Uterus (tissue), 4 donors: ENCODE results near the gene RRP36. TPM values are rescaled to one million over a fixed set of nuclear protein-coding genes. Genes with fewer than 3 reads are reported as not detected.

Source experiments
- DNase-seq, 2 donors: peaks; one replicate each; pipeline ENCODE4 v3.0.0-alpha.2; 2019 to 2020
- H3K27ac ChIP-seq, 2 donors: fragments of 200-600 bp; sonication (generic); 1 replicate in 1 of 2; 2 replicates in 1 of 2; pipeline ENCODE4 v1.5.1; 2016 to 2018
- H3K27me3 ChIP-seq, 2 donors: fragments of 200-600 bp; sonication (generic); one replicate each; pipeline ENCODE4 v1.5.1; 2018 to 2019; ENCODE audit warnings: control low read depth in 1 of 2
- H3K36me3 ChIP-seq, 2 donors: fragments of 200-600 bp; sonication (generic); one replicate each; pipeline ENCODE4 v1.5.1; 2019; ENCODE audit warnings: control low read depth in 1 of 2
- H3K4me1 ChIP-seq, 2 donors: fragments of 200-600 bp; sonication (generic); one replicate each; pipeline ENCODE4 v1.5.1; 2018 to 2019; ENCODE audit warnings: control low read depth in 1 of 2
- H3K4me3 ChIP-seq, 2 donors: fragments of 200-600 bp; sonication (generic); 1 replicate in 1 of 2; 2 replicates in 1 of 2; pipeline ENCODE4 v1.5.1; 2018 to 2019; ENCODE audit warnings: mild to moderate bottlenecking in 1 of 2
- H3K9me3 ChIP-seq, 2 donors: fragments of 200-600 bp; sonication (generic); one replicate each; pipeline ENCODE4 v1.5.1; 2019; ENCODE audit warnings: control low read depth in 1 of 2
- POLR2A ChIP-seq, 2 donors: fragments of 450-650 bp; IDR thresholded peaks; one replicate each; pipeline ENCODE4 v1.6.1; 2016; ENCODE audit warnings: antibody characterized with exemption in 2 of 2, mild to moderate bottlenecking in 1 of 2, moderate library complexity in 1 of 2
- intact Hi-C: fragments of 100-400 bp; cut with DNase I; formaldehyde crosslinking; loops from one replicate; pipeline ENCODE4 v1.15.1; 2023; ENCODE audit warnings: low total_unique reads
- total RNA-seq, 4 donors: library from RNA; depleted of rRNA in 3 of 4; stranded (reverse); fragments of >200 nt in 3 of 4; gene quantifications; one replicate each; pipeline versions ENCODE4 v1.1.0 to v1.2.4, GENCODE V29; 2014 to 2023
- TF ChIP-seq, protein P1 (sequence below), 4 experiments: fragments of 200-600 bp in 2 of 4; fragments of 450-650 bp in 2 of 4; sonication (generic) in 2 of 4; IDR thresholded peaks; one replicate each; pipeline ENCODE4 v1.5.1; 2016 to 2019; ENCODE audit warnings: antibody characterized with exemption in 4 of 4, mild to moderate bottlenecking in 2 of 4, moderate library complexity in 1 of 4
- donor health status: DM: yes; HTN: yes; CAD: no.

RRP36 gene
- total RNA-seq, 4 donors from 2014 or later, result 30.5 to 57.2 (median 45.9) TPM

DNA sequence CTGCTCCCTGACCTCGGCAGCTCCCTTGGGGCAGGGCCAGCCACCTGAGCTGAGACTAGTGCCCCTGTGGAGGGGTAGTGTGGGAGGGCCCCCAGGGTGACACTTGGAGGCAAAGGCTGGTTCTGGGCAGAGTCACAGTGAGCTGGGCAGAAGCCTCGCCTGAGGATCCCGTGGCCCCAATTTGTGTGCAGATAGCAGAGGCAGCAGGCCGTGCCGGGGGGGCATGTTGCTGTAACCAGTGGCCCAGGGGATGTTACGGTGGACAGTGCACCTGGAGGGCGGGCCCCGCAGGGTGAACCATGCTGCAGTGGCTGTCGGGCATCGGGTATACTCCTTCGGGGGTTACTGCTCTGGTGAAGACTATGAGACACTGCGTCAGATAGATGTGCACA lies 4.5 kb upstream of the RRP36 start:
- no peaks in the 10 kb centered on the region for H3K9me3 ChIP-seq
- no peak for DNase-seq
- TF ChIP-seq, protein P1, sequence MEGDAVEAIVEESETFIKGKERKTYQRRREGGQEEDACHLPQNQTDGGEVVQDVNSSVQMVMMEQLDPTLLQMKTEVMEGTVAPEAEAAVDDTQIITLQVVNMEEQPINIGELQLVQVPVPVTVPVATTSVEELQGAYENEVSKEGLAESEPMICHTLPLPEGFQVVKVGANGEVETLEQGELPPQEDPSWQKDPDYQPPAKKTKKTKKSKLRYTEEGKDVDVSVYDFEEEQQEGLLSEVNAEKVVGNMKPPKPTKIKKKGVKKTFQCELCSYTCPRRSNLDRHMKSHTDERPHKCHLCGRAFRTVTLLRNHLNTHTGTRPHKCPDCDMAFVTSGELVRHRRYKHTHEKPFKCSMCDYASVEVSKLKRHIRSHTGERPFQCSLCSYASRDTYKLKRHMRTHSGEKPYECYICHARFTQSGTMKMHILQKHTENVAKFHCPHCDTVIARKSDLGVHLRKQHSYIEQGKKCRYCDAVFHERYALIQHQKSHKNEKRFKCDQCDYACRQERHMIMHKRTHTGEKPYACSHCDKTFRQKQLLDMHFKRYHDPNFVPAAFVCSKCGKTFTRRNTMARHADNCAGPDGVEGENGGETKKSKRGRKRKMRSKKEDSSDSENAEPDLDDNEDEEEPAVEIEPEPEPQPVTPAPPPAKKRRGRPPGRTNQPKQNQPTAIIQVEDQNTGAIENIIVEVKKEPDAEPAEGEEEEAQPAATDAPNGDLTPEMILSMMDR (IDR thresholded peaks at IDR 0.05), result no peak
- no peak for TF ChIP-seq POLR2A (IDR thresholded peaks at IDR 0.05)
- H3K36me3 ChIP-seq, result no peaks in the 10 kb centered on the region
- peaks cover 0 to 15% of the 10 kb centered on the region in 2 donors for H3K4me1 ChIP-seq
- H3K27ac ChIP-seq, result peak overlapping the region in 1 of 2 donors; percentile 9
- H3K4me3 ChIP-seq, result no peak overlapping the region
- H3K27me3 ChIP-seq, result no peaks in the 10 kb centered on the region
- intact Hi-C loops, result no loop called here

DNA sequence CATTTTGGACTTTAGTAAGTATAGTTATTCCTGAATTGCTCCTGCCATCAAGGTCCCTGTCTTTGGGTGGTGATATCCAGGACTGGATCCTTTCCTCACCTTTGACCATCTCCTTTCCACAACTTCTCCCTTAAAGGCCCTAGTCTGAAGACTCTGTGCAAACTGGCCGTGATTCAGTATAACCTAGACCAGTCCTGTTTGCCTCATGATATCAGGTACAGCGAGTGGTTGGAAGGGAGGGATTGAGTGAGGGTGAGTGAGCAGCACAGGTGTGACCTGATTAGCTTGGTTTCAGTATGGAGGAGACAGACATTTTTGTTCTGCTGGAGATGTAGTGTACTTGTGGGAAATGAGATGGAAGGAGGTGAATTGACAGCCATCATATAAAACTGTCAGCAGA lies 2.3 kb upstream of the RRP36 start:
- intact Hi-C loops, result no loop called here
- TF ChIP-seq POLR2A (IDR thresholded peaks at IDR 0.05), result no peak
- TF ChIP-seq, protein P1 (IDR thresholded peaks at IDR 0.05), result no peak
- H3K27me3 ChIP-seq, result no peaks in the 10 kb centered on the region
- H3K4me1 ChIP-seq, result peaks cover 0 to 14% of the 10 kb centered on the region in 2 donors
- no peaks in the 10 kb centered on the region for H3K9me3 ChIP-seq
- DNase-seq, result no peak
- no peak overlapping the region for H3K27ac ChIP-seq
- no peaks in the 10 kb centered on the region for H3K36me3 ChIP-seq
- no peak overlapping the region for H3K4me3 ChIP-seq

DNA sequence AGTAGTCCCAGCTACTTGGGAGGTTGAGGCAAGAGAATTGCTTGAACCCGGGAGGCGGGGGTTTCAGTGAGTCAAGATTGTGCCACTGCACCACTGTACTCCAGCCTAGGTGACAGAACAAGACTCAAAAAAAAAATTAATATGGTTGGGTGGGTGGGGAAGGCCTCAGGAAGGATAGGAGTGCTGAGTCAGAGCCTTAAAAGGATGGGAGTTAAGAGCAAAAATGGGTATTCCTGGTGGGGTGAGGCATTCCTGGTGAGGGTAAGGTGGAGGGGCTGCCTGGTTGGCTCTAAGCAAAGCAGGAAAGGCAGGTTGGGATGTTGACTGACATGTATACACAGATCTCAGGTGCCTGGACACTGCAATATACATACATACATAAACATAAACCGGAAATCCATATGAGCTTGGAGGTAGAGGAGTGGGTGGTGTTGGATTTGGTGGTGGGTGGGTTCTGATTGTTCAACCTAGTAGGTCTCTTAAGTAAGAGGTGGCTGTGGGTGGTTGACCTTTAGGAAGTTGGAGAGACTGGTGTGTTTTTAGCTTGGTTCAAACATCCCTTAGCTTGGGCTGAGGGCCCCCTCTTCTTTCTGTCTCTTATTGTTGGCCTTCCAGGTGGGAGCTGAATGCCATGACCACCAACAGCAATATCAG lies 1.2 kb upstream of the RRP36 start:
- H3K4me3 ChIP-seq, result no peak overlapping the region
- H3K36me3 ChIP-seq, result no peaks in the 10 kb centered on the region
- H3K4me1 ChIP-seq, result peaks cover 0 to 14% of the 10 kb centered on the region in 2 donors
- DNase-seq, result no peak
- H3K27ac ChIP-seq, result no peak overlapping the region
- H3K27me3 ChIP-seq, result no peaks in the 10 kb centered on the region
- intact Hi-C loops, result no loop called here
- no peaks in the 10 kb centered on the region for H3K9me3 ChIP-seq
- TF ChIP-seq, protein P1 (IDR thresholded peaks at IDR 0.05), result no peak
- no peak for TF ChIP-seq POLR2A (IDR thresholded peaks at IDR 0.05)

DNA sequence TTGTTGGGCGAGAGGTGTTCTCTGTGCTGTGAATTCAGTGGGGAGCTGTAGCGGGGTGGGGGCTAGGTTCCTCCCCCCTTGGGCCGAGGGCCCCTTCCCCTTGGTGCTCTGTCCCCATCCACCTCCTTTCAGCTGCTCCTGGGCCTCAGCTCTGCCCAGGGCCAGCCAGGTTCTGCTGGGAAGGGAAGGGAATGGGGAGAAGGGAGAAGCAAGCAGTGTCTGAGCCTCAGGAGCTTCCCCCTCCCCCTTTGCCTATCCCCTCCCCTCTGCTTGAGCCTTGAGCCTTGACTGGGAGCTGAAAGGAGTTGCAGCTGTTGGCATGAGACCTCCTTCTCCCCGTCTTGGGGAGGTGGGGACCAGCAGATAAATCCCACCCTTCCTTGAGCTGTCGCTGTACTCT lies 576 bp upstream of the RRP36 start:
- no peak for TF ChIP-seq POLR2A (IDR thresholded peaks at IDR 0.05)
- TF ChIP-seq, protein P1 (IDR thresholded peaks at IDR 0.05), result no peak
- peak overlapping the region; percentile 84 to 85 for H3K27ac ChIP-seq
- H3K4me1 ChIP-seq, result peaks cover 0 to 14% of the 10 kb centered on the region in 2 donors
- no peaks in the 10 kb centered on the region for H3K36me3 ChIP-seq
- peak overlapping the region; percentile 64 to 87 for H3K4me3 ChIP-seq
- intact Hi-C loops, result no loop called here
- H3K9me3 ChIP-seq, result no peaks in the 10 kb centered on the region
- H3K27me3 ChIP-seq, result no peaks in the 10 kb centered on the region
- DNase-seq, result no peak

DNA sequence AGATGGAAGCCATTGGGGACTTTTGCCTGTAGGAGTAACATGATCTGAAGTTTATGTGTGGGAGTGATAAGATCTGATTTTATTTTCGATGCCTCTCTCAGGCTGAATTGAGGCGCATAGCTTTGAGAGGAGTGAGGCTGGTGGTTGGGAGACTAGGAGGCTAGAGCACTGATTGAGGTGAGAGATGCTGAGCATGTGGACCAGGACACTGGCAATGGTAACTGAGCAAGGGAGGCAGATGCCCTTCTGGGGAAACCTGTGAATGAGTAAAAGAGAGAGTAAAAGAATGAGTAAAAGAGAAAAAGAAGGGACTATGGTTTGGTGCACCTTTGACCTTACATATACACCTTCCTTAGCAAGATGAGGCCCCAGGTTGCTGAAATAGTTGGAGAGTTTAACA lies 3.0 kb downstream of the RRP36 start:
- no peaks in the 10 kb centered on the region for H3K9me3 ChIP-seq
- H3K27me3 ChIP-seq, result no peaks in the 10 kb centered on the region
- no peak for DNase-seq
- H3K27ac ChIP-seq, result no peak overlapping the region
- intact Hi-C loops, result no loop called here
- TF ChIP-seq POLR2A (IDR thresholded peaks at IDR 0.05), result no peak
- TF ChIP-seq, protein P1 (IDR thresholded peaks at IDR 0.05), result no peak
- no peak overlapping the region for H3K4me3 ChIP-seq
- peaks cover 0 to 14% of the 10 kb centered on the region in 2 donors for H3K4me1 ChIP-seq
- no peaks in the 10 kb centered on the region for H3K36me3 ChIP-seq
